Eye (tissue), 1 donor: ENCODE measurements around the gene LNX2.
A peak's percentile ranks its signal among the peaks of the same experiment; 100 is the strongest.

ENCODE experiments used
- DNase-seq: peaks from one replicate; pipeline ENCODE4 v3.0.0-alpha.2; 2015

LNX2 gene

GRCh38 chr13:27620377-27621115, at the start of gene LNX2:
TSS of gene LNX2 (minus strand) at chr13:27620529. CDS start at chr13:27581703, 38,826 bp downstream.
- DNase-seq: peak; percentile 98

DNA sequence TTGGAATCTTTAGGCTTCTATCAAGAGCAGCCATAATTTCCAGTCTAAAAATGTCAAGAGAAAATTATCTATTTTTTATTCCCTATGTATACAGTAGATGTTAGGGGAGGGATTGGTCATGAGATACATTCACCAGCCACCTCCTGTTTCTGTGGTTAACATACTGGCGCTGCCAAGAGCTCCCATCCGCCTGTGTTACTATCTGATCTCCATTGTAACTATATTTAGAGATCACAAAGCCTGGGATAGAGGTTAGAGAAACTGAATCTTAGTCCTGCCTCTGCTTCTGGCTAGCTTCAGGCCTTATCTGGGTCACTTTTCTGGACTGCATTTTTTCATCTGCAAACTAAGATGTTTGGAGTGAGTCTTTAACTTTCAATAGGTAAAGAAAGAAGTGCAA, 47.6 kb upstream of the LNX2 start:
- DNase-seq: no peak

- no peak for DNase-seq
Observed at GRCh38 chr13:27666951-27667350, 46.6 kb upstream of the LNX2 start.

GRCh38 chr13:27665761-27666160, 45.4 kb upstream of the LNX2 start:
- no peak for DNase-seq

GRCh38 chr13:27665333-27665732, 45.0 kb upstream of the LNX2 start:
- no peak for DNase-seq

- no peak for DNase-seq
Observed at GRCh38 chr13:27663947-27664346, 43.6 kb upstream of the LNX2 start.

DNA sequence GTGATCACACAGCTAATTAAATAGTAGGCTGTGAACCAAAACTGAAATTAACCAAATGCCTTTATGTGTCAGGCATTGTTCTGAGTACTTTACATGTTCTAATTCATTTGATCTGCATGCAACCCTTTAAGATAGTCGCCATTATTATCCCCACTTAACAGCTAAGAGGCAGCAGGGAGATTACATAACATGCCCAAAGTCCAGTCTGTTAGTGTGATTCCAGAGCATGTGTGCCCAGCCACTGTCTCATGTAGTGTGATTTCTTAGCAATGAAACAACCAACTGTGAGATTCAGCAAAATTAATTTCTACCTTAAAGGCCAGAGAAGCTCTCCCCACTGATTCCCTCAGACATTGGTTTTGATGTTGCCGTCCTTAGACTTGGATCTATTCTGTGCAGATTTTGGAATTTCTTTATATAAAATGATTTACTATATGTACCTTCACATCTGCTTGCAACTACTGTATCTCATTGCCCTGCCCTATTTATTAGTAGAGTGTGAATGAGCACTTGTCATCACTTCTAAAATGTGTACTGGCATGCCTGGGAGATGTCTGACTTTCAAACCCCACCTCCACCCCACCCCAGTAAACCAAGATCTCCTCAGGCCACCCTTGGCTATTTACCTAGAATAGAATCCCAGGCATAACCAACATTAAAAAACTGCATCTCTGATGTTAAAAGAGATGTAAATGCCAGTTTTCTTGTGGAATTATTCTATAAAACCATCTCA, 42.6 kb upstream of the LNX2 start:
- DNase-seq: no peak

DNA sequence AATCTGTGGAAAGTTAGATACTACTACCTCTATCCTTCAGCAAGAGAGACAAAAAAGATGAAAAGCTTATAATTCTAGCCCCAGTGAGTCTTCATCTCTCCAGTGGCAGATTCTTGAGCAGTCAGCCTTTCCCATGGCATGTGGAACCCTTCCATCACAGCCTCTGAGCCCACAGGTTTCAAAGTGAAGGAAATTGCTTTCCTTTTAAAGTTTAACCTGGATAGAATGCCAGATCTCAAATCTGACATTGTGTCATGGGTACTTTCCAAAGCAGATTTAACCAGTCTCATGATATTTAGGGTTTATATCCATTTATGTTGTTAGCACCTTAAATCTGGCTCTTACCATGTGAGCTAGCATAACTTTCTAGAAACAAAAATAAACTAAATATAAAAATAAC, 40.7 kb upstream of the LNX2 start:
- DNase-seq: no peak

DNA sequence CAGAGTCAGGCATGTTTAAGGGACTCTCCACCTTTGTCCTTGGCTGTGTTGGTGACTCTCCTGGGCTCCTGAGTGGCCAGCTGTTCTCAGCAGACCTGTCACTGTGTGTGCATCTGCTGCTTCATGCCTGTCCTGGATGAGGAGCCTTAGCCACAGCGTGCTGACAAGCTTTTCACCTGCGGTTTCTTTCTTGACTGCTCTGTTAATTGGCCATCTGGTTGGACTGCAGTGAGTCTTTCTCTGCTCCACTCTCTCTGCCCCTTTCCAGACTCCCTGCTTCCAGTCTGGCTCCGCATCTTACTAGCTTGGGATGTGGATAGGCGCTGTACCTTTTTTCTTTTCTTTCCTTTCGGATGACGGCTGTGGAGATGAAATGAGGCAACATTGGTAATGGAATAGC, 40.2 kb upstream of the LNX2 start:
- DNase-seq: no peak

GRCh38 chr13:27659145-27659865, 39.0 kb upstream of the LNX2 start:
- no peak for DNase-seq

- no peak for DNase-seq
Observed at GRCh38 chr13:27658546-27658945, 38.2 kb upstream of the LNX2 start.

DNA sequence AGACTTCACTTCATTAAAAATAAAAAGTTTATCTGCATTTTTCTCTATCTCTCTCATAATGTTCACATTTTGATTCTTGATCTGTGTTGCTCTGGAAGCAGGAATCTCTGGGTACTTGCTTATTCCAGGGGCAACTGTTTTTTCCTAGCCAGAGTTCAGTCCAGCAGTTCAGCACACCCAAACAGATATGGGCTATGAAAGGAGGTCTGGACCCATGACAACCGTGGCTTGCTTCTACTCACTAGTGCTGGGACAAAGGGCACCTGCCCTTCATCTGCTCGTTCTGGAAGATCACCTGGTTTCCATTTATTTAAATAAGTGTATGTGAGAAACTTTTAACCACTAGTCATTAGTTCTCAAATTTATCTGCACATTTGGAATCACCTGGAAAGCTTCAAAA, 37.4 kb upstream of the LNX2 start:
- no peak for DNase-seq

GRCh38 chr13:27654816-27655215, 34.5 kb upstream of the LNX2 start:
- DNase-seq: no peak

DNA sequence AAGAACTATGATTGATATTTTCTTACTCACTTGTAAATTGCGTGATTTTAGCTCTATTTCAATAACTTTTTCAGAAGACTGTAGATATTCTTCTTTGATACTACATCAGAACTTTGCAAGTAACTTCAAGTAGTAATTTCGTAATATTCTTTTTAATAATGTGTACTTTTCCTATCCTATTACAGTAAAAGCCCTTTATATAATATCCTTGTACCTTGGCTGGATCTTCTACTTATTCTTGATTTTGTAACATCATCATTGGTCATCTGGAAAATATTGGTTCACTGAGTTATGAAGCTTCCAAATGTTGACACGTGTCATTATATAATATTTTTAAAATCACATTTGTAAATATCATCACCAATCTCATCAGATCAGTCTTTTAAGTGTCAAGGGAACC, 33.7 kb upstream of the LNX2 start:
- DNase-seq: no peak

- DNase-seq: no peak
Observed at GRCh38 chr13:27650312-27650711, 30.0 kb upstream of the LNX2 start.

GRCh38 chr13:27644302-27644701, 24.0 kb upstream of the LNX2 start:
- peak; percentile 35 for DNase-seq

GRCh38 chr13:27643334-27644132, 23.2 kb upstream of the LNX2 start:
- DNase-seq: peak; percentile 16

- DNase-seq: no peak
Observed at GRCh38 chr13:27641711-27642502, 21.6 kb upstream of the LNX2 start.

GRCh38 chr13:27639186-27639585, 18.9 kb upstream of the LNX2 start:
- no peak for DNase-seq

GRCh38 chr13:27638521-27638920, 18.2 kb upstream of the LNX2 start:
- DNase-seq: peak; percentile 19

- no peak for DNase-seq
Observed at GRCh38 chr13:27638001-27638400, 17.7 kb upstream of the LNX2 start.

- no peak for DNase-seq
Observed at GRCh38 chr13:27637289-27637626, 16.9 kb upstream of the LNX2 start.
